AG04450 (cell line): ENCODE results near the gene DDX10. TPM values are rescaled to one million over a fixed set of nuclear protein-coding genes. Genes with fewer than 3 reads are reported as not detected.

Source experiments
- CTCF ChIA-PET: fragments of 300-600, 350-600 bp; formaldehyde crosslinking; extraction: SDS; loops from one replicate; lab custom pipeline; 2022; ENCODE audit warnings: antibody characterized with exemption, inconsistent platforms; lab: Charles Lee
- POLR2A ChIA-PET: fragments of 350-600 bp; formaldehyde crosslinking; extraction: SDS; loops from one replicate; lab custom pipeline; 2021; ENCODE audit warnings: antibody characterized with exemption, inconsistent platforms; lab: Yijun Ruan, JAX
- DNase-seq: peaks from one replicate; pipeline ENCODE4 v3.0.0-alpha.2; 2011; ENCODE audit warnings: low read depth, low spot score
- H3K27ac ChIP-seq: one replicate; pipeline ENCODE4 v1.5.1; 2012; ENCODE audit warnings: low read depth, low read length, control low read depth
- H3K27me3 ChIP-seq: one replicate; pipeline ENCODE4 v1.6.0; 2012; ENCODE audit warnings: low read length; ENCODE audit not compliant: control insufficient read depth, insufficient read depth
- H3K4me3 ChIP-seq: 2 replicates; pipeline ENCODE4 v1.5.1; 2011; ENCODE audit warnings: mild to moderate bottlenecking, low read depth, low read length, control low read depth
- H3K9me3 ChIP-seq: 2 replicates; pipeline ENCODE4 v1.5.1; 2012; ENCODE audit warnings: low read length; ENCODE audit not compliant: control insufficient read depth, insufficient read depth
- CTCF ChIP-seq: IDR thresholded peaks from 2 replicates; pipeline ENCODE4 v1.5.1; 2011; ENCODE audit warnings: low read depth, low read length, control low read depth, inconsistent platforms
- polyA plus RNA-seq: library from polyadenylated mRNA; depleted of rRNA; stranded (reverse); fragments of >200 nt; gene quantifications from 2 replicates; pipeline ENCODE4 v1.2.3, GENCODE V29; 2011

DDX10 gene
- polyA plus RNA-seq, 1 experiment: 27.1 TPM

DNA sequence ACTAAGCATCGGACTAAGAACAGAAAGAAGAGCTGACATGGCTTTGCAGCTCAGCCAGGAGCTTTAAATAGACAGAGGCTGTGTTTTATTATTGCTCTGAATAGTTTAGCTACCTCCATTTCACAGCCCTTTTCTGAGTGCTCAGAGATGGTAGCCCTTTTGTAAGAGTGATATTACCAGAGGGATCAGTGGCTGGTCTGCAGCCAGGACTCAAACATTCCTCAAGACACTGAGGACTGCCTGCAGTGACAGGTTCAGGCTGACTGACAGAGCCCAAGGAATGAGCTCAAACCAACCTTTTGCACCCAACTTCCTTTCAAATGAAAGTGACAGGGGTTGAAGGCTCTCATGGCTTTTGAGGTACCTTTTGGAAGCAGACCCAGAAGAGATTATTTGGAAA, 189.0 kb downstream of the DDX10 start:
- CTCF ChIA-PET: interaction anchor here (0.8 to 1.8 kb wide), 3 partner anchors 23 to 156 kb away, joined by 3 to 6 read pairs (median 4); no protein-coding TSS in a partner anchor
- no peak for TF ChIP-seq CTCF
- Histone ChIP-seq H3K27me3 (no peaks in the 10 kb centered on the region), H3K9me3 (no peaks in the 10 kb centered on the region), H3K27ac (no peak overlapping the region), H3K4me3 (no peak overlapping the region)
- DNase-seq: no peak
- POLR2A ChIA-PET: no interaction called here

- no peak overlapping the region for H3K27ac ChIP-seq
- no peaks in the 10 kb centered on the region for H3K9me3 ChIP-seq
- TF ChIP-seq CTCF: no peak
- no peak overlapping the region for H3K4me3 ChIP-seq
- DNase-seq: no peak
- H3K27me3 ChIP-seq: no peaks in the 10 kb centered on the region
- ChIA-PET POLR2A (no interaction called here), CTCF (interaction anchor here (0.8 to 1.8 kb wide), 3 partner anchors 23 to 156 kb away, joined by 3 to 6 read pairs (median 4); no protein-coding TSS in a partner anchor)
These were observed 189.5 kb downstream of the DDX10 start for GRCh38 chr11:108854346-108854745.

- ChIA-PET CTCF (no interaction called here), POLR2A (no interaction called here)
- DNase-seq: no peak
- Histone ChIP-seq H3K9me3 (no peaks in the 10 kb centered on the region), H3K27me3 (no peaks in the 10 kb centered on the region), H3K27ac (no peak overlapping the region), H3K4me3 (no peak overlapping the region)
- TF ChIP-seq CTCF: no peak
These were observed 192.5 kb downstream of the DDX10 start for GRCh38 chr11:108857382-108857781.

DNA sequence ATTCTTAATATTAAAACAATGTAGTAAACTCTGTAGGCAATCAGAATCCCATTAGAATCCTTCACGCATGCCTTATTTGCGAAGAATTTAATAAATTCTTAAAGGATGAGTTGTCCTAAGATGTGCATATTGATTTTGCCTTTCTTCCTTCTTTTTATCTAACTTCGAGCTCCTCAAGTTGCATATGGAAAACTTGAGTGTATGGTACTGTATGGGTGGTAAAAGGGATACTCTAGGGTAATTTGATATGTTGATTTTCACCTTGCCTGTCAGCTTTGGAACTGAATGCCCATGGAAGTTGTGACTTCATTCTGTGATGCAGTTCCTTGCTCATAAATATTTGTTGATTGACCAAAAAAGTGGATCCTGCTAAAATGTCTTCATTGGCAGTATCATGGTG, 193.8 kb downstream of the DDX10 start:
- H3K27ac ChIP-seq: no peak overlapping the region
- ChIA-PET POLR2A (no interaction called here), CTCF (interaction anchor here (1.1 kb wide), 1 partner anchor 1081 kb away, joined by 3 read pairs; no protein-coding TSS in a partner anchor)
- no peak overlapping the region for H3K4me3 ChIP-seq
- no peaks in the 10 kb centered on the region for H3K27me3 ChIP-seq
- no peaks in the 10 kb centered on the region for H3K9me3 ChIP-seq
- TF ChIP-seq CTCF: no peak
- DNase-seq: no peak

- Histone ChIP-seq H3K4me3 (no peak overlapping the region), H3K9me3 (no peaks in the 10 kb centered on the region), H3K27ac (no peak overlapping the region), H3K27me3 (no peaks in the 10 kb centered on the region)
- no peak for DNase-seq
- CTCF ChIA-PET: no interaction called here
- POLR2A ChIA-PET: no interaction called here
- no peak for TF ChIP-seq CTCF
These were observed 194.6 kb downstream of the DDX10 start for GRCh38 chr11:108859510-108859909.
